AG04450 (cell line): ENCODE data around the gene ZC3HAV1. TPM values are rescaled to one million over a fixed set of nuclear protein-coding genes. Genes with fewer than 3 reads are reported as not detected.

ENCODE experiments used
- CTCF ChIA-PET: fragments of 300-600, 350-600 bp; formaldehyde crosslinking; extraction: SDS; loops from one replicate; lab custom pipeline; 2022; ENCODE audit warnings: antibody characterized with exemption, inconsistent platforms; lab: Charles Lee
- POLR2A ChIA-PET: fragments of 350-600 bp; formaldehyde crosslinking; extraction: SDS; loops from one replicate; lab custom pipeline; 2021; ENCODE audit warnings: antibody characterized with exemption, inconsistent platforms; lab: Yijun Ruan, JAX
- DNase-seq: peaks from one replicate; pipeline ENCODE4 v3.0.0-alpha.2; 2011; ENCODE audit warnings: low read depth, low spot score
- H3K27ac ChIP-seq: one replicate; pipeline ENCODE4 v1.5.1; 2012; ENCODE audit warnings: low read depth, low read length, control low read depth
- H3K27me3 ChIP-seq: one replicate; pipeline ENCODE4 v1.6.0; 2012; ENCODE audit warnings: low read length; ENCODE audit not compliant: control insufficient read depth, insufficient read depth
- H3K4me3 ChIP-seq: 2 replicates; pipeline ENCODE4 v1.5.1; 2011; ENCODE audit warnings: mild to moderate bottlenecking, low read depth, low read length, control low read depth
- H3K9me3 ChIP-seq: 2 replicates; pipeline ENCODE4 v1.5.1; 2012; ENCODE audit warnings: low read length; ENCODE audit not compliant: control insufficient read depth, insufficient read depth
- CTCF ChIP-seq: IDR thresholded peaks from 2 replicates; pipeline ENCODE4 v1.5.1; 2011; ENCODE audit warnings: low read depth, low read length, control low read depth, inconsistent platforms
- polyA plus RNA-seq: library from polyadenylated mRNA; depleted of rRNA; stranded (reverse); fragments of >200 nt; gene quantifications from 2 replicates; pipeline ENCODE4 v1.2.3, GENCODE V29; 2011

Gene ZC3HAV1
- polyA plus RNA-seq, 1 experiment: 25.3 TPM

GRCh38 chr7:139068544-139069399 is 40.7 kb downstream of the ZC3HAV1 start:
- no peak for TF ChIP-seq CTCF
- no peak for DNase-seq
- Histone ChIP-seq H3K27me3 (no peaks in the 10 kb centered on the region), H3K27ac (no peak overlapping the region), H3K9me3 (no peaks in the 10 kb centered on the region), H3K4me3 (no peak overlapping the region)
- CTCF ChIA-PET: interaction anchor here (1.7 kb wide), 1 partner anchor 182 kb away, joined by 10 read pairs; no protein-coding TSS in a partner anchor
- POLR2A ChIA-PET: no interaction called here

GRCh38 chr7:139066315-139066714 is 43.2 kb downstream of the ZC3HAV1 start:
- Histone ChIP-seq H3K9me3 (no peaks in the 10 kb centered on the region), H3K4me3 (no peak overlapping the region), H3K27me3 (no peaks in the 10 kb centered on the region), H3K27ac (no peak overlapping the region)
- no peak for TF ChIP-seq CTCF
- no peak for DNase-seq
- CTCF ChIA-PET: interaction anchor here (2.3 to 5.3 kb wide), 2 partner anchors 9 to 180 kb away, joined by 8 to 63 read pairs; no protein-coding TSS in a partner anchor
- POLR2A ChIA-PET: interaction anchor here (0.6 kb wide), 1 partner anchor 343 kb away, joined by 4 read pairs; no protein-coding TSS in a partner anchor

- TF ChIP-seq CTCF: no peak
- no peak overlapping the region for H3K4me3 ChIP-seq
- no peak overlapping the region for H3K27ac ChIP-seq
- H3K9me3 ChIP-seq: no peaks in the 10 kb centered on the region
- CTCF ChIA-PET: interaction anchor here (2.3 to 5.3 kb wide), 3 partner anchors 10 to 179 kb away, joined by 8 to 63 read pairs (median 12); no protein-coding TSS in a partner anchor
- POLR2A ChIA-PET: no interaction called here
- peak; percentile 6 for DNase-seq
- no peaks in the 10 kb centered on the region for H3K27me3 ChIP-seq
Measured at GRCh38 chr7:139065323-139065722, 44.2 kb downstream of the ZC3HAV1 start.

GRCh38 chr7:139061416-139061815 is 48.1 kb downstream of the ZC3HAV1 start:
- no peak for TF ChIP-seq CTCF
- CTCF ChIA-PET: interaction anchor here (3.6 to 3.9 kb wide), 2 partner anchors 14 to 44 kb away, joined by 18 to 32 read pairs; no protein-coding TSS in a partner anchor
- Histone ChIP-seq H3K4me3 (no peak overlapping the region), H3K9me3 (no peaks in the 10 kb centered on the region), H3K27me3 (no peaks in the 10 kb centered on the region), H3K27ac (no peak overlapping the region)
- DNase-seq: no peak
- POLR2A ChIA-PET: no interaction called here
